GM18868 (cell line): ENCODE results near the gene IMPG2.

ENCODE experiments used
- ATAC-seq: cut with Tn5 transposase; IDR thresholded peaks from one replicate; pipeline ENCODE4 v1.9.1; 2021; ENCODE audit warnings: mild to moderate bottlenecking, moderate library complexity; ENCODE audit not compliant: unreplicated experiment

The IMPG2 gene

DNA sequence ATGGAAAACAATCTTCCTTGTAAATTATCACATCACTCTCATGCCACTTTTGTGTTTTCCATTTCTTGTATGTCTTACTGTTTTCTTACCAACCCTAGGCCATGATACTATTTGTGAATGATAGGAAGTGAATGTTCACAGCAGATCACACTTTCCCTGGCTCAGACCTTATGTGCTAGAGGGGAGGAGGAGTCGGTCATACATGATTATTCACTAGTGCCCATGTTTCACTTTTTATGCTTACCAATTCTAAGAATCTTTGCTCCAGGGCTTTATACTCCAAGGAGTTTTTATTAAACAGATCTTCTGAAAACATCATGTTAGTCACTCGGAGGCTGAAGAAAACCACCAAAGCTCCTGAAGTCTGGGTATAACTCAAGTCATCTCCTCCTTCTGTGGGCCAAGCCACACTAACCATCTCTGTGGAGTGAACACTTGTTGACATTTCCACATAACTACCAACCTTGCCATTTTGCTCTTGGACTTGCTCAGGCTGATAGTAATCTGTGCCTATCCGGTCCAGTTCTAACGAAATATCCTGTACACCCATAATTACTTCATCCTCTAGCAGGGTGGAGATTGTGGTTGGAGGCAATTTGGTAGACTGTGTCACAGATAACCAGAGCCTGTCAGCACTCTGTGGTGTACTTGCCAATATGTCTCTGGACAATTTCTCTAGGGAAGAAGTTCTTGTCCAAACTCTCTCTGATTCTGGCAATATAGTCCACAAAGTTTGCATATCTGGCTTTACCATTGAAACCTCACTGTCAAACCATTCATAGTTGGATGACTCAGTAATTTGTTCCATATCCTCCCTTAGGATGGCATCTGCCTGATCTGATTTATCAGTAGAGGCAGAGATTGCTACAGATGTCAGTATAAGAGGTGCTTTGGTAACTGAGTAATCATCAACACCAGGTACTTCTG is 76.8 kb downstream of the IMPG2 start:
- ATAC-seq: no peak

DNA sequence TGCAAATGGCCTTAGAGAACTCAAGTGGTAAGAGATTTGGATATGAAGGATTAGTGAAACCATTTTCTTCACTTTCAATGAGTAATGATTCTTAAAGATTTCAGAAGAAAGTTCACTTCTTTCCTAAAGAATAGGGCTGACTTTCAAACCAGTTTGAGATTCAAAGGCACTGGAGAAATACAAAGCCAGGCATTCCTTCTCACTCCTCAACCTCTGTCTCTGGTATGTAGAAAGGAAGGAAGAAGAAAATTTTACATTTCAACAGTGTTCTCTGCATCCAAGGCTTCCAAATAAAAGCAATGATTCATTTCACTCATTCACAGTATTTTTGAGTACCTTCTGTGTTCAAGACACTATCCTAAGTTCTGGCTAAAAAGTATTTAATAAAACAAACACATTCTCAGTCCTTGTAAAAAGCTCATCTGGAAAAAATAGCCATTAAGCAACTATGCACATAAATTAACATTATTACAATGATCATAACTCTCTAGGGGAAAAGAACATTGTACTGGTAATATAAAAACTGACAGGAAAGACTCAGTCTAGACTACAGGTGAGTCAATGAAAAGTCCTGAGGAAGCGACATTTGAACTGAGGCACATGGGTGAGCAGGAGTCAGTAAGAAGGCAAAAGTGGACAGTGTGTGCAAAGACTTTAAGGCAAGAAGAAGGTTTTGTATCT is 79.5 kb downstream of the IMPG2 start:
- no peak for ATAC-seq

DNA sequence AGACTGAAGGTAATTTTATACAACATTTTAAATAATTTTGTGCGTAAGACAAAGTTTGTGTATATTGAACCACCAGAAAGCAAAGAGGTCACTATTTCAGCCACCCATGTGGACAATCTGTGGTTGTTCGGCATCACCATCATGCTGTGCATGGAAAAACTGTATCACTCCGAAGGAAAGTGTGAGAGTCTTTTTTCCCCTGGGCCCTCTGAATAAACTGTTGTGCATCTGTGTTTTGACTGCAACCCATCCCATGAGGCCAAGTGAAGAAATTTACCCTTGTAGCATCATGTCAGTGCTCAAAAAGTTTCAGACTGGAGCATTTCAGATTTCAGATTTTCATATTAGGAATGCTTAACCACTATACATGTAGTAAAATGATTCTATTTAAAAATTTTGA is 85.3 kb downstream of the IMPG2 start:
- no peak for ATAC-seq

DNA sequence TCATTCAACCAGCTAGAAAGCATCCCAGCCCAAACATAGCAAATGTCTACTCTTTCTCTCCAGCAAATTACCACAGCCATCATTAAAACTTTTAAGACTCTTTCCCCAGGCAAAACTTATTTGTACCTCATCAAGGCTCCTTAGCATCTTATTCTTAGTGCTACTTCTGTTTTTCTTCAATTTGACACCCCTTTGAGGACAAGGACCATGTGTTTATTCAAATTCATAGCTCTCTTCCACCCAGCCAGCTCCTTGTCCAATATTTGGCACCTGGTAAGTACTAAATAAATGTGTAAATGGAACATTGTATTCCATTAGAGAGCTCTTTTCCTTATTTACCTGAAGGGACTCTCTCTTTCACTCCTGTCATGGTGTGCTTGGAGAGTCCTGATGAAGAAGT is 89.8 kb downstream of the IMPG2 start:
- ATAC-seq: no peak

DNA sequence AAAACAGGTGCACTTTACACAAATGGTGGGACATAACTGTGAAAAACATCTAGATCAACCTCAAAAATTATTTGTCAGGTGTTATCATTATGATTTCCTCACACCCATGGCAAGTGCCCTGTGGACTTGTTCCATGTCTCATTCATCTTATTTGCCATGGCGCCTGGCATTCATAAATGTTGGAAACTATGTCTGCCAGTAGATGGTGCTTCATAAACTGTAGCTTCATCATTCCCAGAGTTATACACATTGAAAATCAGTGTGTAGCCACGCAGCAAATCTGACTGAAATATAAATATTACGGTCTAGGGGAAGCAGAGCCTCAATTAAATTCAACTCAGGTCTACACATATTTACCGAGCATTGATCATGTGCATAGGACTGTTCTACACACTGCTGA is 90.7 kb downstream of the IMPG2 start:
- no peak for ATAC-seq

DNA sequence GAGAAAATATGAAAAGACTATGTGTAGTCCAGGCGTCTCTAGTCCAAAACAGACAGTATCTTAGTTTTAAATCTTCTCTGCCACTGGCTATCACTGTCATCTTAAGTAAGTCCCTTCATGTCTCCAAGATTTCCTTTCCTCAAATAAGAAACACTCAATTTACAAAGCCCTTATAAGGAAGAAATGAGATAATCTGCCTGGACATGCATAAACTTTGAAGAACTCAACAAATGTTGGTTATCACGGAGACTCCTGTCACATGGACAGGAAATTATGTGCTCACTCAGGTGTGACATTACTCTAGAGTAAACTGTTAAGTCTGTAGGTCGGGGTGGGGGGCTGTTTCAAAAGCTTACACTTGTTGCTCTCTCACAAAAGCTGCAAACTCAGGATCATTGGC is 91.9 kb downstream of the IMPG2 start:
- ATAC-seq: no peak

DNA sequence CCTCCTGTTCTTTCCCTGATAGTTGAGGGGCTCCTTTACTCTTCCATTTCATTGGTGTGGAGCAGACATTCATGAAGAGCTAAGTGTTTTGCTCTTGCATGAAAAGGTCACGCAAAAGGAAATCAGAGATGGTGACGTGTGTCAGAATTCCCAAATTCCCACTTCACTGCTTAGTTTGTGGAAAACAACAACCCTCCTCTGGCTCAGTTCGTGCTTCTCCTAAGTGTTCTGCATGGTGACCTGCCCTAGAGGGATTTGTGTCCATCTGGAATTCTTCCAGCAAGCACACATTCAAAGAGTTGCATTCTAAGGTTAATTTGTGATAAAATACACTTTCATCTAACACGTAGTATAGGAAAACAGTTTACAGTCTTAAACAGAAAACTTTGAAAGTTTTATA is 95.6 kb downstream of the IMPG2 start:
- no peak for ATAC-seq

DNA sequence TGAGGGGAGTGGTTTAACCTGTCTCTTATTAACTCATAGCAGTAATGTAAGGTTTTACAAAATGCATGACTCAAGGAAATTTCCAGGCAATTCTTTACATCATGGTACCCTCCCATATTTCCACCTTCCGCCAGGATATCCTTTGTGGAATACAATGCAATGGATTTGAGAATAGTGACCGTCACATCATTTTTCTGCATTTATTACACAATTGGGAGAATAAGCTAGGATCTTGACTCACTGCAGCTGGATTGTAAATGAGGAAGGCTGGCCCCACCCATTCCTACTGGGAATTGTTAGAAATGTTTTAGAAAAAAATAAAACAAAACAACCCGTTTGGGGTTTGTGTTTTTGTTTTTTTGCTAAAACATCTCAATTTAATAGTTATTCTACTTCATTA is 97.4 kb downstream of the IMPG2 start:
- ATAC-seq: no peak

DNA sequence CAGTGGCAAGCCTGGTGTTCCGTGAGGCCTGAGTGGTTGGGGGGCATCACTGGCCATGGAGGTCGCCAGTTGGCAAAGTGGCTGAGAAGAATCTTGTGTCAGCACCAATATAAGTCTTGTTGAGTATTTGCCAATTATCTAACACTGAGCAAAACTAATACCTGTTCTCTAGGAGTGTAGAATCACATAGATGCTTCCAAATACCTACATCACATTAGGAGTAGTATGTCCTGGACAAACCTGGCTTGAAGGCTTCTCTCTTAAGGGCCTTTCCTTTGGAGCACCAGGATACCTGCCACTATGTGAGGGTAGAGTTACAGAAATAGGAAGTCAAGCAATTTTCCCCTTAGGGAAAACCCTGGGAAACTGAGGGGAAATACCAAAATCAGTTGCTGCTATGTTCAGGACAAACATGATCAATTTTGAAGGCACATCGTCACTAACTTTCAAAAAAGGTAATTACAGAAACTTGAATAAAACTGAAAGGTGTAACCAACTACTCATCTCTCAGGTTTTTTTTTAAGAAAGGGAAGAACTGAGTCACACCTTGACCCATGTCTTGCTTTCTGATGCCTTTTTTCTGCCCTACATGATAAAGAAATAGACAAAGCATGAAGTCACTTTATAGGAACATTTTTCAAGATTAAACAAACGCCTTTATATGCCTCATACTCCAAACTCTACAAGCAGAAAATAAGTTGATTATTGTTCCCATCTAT is 100.4 kb downstream of the IMPG2 start:
- ATAC-seq: peak; percentile 46

DNA sequence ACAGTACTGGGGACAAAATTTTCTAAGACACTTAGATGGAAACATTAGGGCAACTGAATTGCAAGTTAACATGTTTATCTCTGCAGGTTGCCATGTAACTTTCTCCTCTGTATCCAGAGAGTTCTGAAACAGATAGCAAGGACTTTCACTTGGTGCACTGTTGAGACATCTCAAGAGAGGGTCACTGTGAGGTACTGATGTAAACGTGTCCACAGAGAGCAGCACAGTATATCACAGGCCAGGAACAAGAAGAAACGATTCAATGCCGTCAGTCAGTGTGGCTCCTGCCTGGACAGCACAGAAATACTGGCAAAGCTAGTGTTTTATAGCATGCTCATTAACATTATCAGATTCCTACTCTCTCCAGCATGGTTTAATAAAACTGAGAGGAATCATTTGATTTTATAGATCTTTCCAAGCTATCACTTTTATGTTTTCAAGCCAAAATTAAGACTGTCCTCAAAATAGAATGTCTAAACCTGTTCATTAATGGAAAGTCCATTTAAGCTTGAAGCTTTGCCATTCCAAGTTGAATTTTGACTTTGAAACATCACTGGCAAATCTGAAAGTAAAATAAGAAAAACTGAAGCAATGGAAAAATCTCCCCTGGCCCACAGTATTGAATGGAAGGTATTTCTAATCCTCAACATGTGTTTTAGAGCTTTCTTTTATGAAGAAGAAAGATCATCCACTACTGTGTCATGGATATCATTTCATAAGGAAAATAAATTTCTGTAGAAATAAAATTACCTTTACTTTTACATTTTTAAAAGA is 102.7 kb downstream of the IMPG2 start:
- ATAC-seq: no peak

DNA sequence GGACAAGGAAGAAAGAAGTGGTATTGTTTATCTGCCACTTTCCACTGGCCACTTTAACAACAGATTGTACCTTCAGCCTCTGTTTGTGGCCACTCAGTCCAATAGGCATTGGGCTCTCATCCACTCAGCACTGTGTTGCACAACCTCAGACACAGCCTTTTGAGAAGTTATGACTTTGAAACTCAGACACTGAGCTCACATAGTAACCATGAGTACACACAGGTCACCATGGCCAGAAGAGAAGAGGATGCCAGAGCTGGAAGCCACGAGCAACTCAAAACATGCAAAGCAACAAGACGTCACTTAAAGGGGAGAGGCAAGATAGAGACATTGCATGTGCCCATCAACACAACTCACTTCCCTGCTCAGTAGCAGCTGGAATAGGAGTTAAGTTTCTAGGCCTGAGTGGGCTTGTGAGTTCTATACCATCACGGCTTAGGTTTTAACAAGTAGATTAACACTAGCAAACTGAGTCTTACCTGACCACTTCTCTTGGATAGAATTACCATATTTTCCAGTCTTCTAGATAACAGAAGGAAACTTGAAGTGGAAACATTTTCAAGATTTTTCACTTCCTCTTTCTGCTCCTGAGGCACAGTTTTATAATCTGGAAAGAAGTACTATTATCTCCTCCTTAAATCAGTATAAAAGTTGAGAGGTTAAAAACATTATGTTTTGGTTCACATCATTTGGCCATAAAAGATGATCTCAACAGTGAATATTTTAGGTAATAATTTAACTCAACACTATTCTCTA is 103.5 kb downstream of the IMPG2 start:
- no peak for ATAC-seq

DNA sequence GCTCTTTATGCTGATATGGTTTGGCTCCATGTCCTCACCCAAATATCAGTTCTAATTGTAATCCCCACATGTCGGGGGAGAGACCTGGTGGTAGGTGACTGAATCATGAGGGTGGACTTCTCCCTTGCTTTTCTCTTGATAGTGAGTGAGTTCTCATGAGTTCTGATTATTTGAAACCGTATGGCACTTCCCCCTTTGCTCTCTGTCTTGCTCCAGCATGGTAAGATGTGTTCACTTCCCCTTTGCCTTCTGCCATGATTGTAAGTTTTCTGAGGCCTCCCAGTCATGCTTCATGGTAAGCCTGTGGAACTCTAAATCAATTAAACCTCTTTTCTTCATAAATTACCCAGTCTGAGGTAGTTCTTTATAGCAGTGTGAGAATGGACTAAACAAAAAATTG is 107.6 kb downstream of the IMPG2 start:
- no peak for ATAC-seq

DNA sequence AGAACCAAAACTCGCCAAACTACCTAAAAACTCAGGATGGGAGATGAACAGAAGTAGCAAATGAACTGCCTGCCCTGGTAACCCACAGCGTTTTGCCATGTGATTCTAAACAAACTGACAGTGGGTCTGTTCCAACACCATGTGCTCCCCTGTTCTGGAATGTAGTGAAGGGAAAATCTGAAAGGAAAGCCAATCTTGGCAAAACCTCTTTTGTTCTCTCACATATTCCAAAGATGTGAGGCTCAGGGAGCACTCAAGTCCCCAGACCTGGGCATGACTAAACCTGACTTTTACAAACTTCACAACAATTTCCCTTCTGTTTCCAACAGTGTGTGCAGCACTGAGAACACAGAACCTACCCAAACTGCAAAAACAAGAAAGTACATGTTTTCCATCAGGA is 116.1 kb downstream of the IMPG2 start:
- ATAC-seq: no peak

DNA sequence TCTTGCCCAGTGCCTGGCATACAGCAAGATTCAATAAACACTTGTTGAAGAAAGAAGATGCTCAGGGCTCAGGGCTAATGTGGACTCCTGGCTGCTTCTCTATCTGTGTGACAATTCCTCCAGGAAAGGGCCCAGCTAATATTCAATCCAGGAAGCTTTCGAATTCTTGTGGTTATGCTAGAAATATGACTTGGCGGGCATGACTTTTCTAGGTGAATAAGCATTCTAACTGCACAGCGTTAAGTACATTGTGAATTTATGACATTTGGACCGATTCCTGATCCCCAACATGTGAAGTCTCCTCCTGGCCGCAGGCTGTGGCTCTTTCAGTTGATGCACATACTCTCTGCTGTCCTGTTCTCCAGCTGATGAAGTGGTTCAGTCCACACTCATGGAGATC is 117.0 kb downstream of the IMPG2 start:
- no peak for ATAC-seq

DNA sequence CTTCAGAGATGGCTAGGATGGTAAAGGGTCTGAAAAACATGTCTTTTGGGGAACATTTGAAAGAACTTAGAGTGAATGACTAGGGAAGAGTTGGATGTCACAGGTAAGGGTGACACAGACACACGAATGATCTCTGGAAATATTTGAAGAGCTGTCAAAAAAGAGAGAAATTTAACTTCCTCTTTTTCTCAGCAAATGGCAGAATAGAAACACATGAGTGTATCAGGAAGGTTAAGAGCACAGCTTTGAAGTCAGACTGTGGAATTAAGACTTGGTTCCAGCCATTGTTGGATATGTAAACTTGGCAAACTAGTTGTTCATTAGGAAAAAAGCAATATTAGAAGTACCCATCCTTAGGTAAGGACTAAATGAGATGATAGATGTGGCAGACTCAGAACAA is 117.7 kb downstream of the IMPG2 start:
- ATAC-seq: peak; percentile 65

DNA sequence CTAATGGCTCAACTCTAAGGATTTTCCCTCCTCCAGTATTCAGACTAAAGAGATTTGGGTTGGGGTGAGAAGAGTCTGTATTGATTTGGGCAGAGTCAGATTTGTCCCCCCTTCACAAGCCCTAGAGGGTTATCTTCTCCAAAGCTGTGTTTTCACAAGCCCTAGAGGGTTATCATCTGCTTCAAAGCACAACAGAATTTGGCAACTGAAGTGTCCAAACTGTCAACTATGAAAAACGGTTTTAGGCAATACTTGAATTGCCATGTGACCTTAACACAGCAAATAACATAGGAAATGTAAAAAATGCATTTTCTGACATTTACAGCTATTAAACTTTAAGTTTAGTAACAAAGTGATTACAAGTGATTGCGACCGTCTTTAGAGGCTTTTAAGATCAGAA is 119.9 kb downstream of the IMPG2 start:
- ATAC-seq: no peak

DNA sequence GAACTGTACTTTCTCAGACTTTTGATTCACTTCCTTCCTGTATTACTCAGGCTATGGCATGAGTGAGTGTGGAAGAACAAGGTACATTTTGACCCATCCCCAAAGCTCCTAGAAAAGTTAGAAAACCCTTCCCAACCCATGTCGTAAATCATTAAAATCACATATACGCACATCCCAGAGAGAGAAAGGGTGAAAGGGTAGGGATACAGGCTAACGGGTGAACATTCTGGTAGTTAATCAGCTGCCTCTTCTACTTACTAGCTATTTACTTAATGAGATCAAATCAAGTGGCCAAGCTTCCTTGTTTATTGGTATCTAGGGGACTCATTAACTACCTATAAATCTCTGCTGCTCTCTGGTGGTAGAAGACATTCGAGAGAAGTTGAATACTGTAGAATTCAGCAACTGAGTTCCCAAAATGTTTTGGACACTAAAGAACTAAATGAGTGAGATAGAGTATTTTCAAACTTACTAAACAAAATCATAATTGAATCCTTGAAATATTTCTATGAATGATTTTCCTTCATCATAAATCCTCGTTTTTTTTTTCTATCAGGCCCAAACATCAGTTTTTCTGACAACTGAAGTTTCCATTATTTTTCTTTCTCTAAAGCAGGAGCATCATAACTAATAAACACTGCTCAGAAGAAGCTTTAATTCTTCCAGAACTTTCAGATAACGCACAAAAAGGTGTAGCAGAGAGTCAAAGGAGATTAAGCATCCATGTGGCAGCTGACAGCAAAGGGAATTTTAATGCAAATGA is 124.2 kb downstream of the IMPG2 start:
- no peak for ATAC-seq

DNA sequence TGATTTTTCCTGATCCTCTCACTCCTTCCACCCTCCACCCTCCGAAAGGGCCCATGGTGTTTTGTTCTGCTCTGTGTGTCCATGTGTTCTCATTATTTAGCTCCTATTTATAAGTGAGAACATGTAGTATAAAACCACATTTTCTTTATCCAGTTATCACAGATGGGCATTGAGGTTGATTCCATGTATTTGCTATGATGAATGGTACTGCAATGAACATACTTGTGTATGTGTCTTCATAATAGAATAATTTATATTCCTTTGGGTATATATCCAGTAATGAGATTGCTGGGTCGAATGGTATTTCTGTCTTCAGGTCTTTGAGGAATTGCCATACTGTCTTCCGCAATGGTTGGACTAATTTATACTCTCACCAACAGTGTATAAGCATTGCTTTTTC is 126.0 kb downstream of the IMPG2 start:
- ATAC-seq: no peak

DNA sequence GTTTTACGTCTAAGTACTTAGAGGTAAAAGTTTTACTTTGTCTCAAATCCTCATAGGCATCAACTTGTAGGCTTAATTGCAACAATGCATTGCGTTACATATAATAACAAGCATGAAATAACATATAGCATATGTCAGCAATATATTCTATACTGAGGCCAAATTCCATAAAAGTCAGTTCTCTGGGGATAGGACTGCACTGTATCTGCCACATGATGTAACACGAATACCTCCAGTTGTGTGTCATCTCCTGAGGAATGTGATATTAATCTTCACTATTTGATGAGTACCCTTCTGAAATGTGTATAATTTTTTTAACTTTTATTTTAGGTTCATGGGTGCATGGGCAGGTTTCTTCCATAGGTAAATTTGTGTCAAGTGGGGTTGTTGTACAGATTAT is 126.4 kb downstream of the IMPG2 start:
- no peak for ATAC-seq

DNA sequence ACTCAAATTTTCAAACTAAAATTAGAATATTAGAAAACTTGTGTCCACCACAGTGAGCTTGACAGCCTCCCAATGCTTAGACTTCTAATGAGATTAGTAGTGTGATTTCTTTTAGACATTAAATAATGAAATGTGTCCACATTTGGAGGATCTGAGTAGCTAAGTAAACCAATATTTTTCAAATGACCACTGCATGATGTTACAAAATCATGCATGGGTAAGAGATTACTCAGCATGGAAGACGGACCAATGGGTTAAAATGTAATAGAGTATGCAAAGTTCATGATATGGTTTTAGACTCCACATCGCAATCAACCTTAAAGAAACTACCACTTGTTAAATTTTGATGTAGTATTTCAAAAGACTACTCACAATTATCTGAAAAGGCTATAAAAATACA is 130.6 kb downstream of the IMPG2 start:
- ATAC-seq: no peak
